ENCODE results near the gene TNFRSF12A. TPM values are rescaled to one million over a fixed set of nuclear protein-coding genes. Genes with fewer than 3 reads are reported as not detected.

Gene TNFRSF12A
- total and polyA plus RNA-seq, 7 experiments from 2014 or later, result 0.57 to 5.9 (median 1.1) TPM; not detected in 2

DNA sequence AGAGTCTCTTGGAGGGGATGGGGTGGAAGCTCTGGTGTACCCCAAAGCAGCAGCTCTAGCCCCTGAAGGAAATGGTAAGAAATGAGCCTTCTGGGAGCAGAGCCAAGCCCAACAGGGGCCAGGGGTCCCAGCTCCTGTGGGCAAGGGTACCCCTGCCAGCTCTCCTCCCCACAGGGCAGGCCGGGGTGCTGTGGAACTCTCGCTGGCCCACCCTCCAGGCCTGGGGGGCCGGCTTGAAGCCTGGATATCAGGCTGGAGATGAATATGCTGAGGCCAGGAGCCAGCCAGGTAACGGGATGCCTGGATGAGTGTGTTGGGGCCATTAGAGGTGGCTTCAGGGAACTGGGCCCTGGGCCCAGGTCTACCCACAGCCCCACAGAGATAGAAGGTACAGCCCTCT, 19.6 kb upstream of the TNFRSF12A start:
- intact Hi-C loops (cut with micrococcal nuclease), result no loop called here
- H3K9me3 Mint-ChIP-seq, result no peaks in the 10 kb centered on the region
- ATAC-seq (no peak), DNase-seq (no peak)
- Histone ChIP-seq H3K4me3 (ENCODE audit: low read length) (no peak overlapping the region), H3K27ac (ENCODE audit: low read depth, low read length) (no peak overlapping the region), H3K36me3 (ENCODE audit: control insufficient read depth in 2 of 3, insufficient read depth in 3 of 3, low read length in 3 of 3) (no peaks in the 10 kb centered on the region), H3K9me3 (ENCODE audit: control insufficient read depth in 2 of 3, low read length in 3 of 3) (no peaks in the 10 kb centered on the region), H3K4me1 (ENCODE audit: control insufficient read depth in 2 of 2, insufficient read depth in 2 of 2, low read length in 2 of 2) (no peaks in the 10 kb centered on the region), H3K27me3 (ENCODE audit: control insufficient read depth in 2 of 2, insufficient read depth in 2 of 2, low read length in 2 of 2) (no peaks in the 10 kb centered on the region)
- H3K27ac Mint-ChIP-seq, result no peak overlapping the region
- no peaks in the 10 kb centered on the region for H3K36me3 Mint-ChIP-seq
- no peak overlapping the region for H3K4me3 Mint-ChIP-seq
- peaks cover 0 to 9% (median 3%) of the 10 kb centered on the region in 7 donors for H3K4me1 Mint-ChIP-seq
- peaks cover 0 to 13% (median 0%) of the 10 kb centered on the region in 5 donors for H3K27me3 Mint-ChIP-seq
- ChIA-PET CTCF (interaction anchor here (1.2 to 1.5 kb wide), 2 partner anchors 19 to 27 kb away, joined by 3 to 5 read pairs; partner anchors contain the start of gene TNFRSF12A), POLR2A (interaction anchor here (1.0 kb wide), 1 partner anchor 24 kb away, joined by 3 read pairs; the partner anchor contains the start of genes HCFC1R1 and THOC6)

DNA sequence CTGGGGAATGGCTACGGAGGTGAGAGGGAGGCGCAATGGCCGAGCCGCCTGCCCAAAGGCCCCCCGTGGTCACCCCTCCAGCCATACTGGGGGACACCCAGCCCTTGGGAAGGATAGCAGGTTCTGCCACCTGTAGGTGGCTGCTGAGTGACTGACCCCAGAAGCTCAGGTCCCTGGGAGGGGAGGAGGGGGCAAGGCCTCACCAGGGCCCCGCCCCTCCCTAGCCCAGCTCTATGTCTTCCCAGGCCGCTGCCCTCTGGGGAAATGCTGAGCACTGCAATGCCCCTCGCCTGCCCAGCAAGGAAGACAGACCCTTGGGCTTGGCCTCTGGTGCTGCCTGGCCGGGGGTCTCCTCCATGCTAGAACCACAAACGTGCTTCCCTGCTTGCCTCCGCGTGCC, 18.9 kb upstream of the TNFRSF12A start:
- ATAC-seq (no peak), DNase-seq (no peak)
- no peaks in the 10 kb centered on the region for H3K4me1 ChIP-seq (ENCODE audit: control insufficient read depth in 2 of 2, insufficient read depth in 2 of 2, low read length in 2 of 2)
- ChIA-PET CTCF (interaction anchor here (0.7 to 4.0 kb wide), 4 partner anchors 18 to 127 kb away, joined by 3 to 90 read pairs (median 4); partner anchors contain the start of genes FLYWCH2 and TNFRSF12A), POLR2A (interaction anchor here (0.7 to 1.0 kb wide), 2 partner anchors 22 to 23 kb away, joined by 3 read pairs; partner anchors contain the start of genes HCFC1R1 and THOC6)
- no peaks in the 10 kb centered on the region for H3K36me3 ChIP-seq (ENCODE audit: control insufficient read depth in 2 of 3, insufficient read depth in 3 of 3, low read length in 3 of 3)
- H3K27me3 ChIP-seq (ENCODE audit: control insufficient read depth in 2 of 2, insufficient read depth in 2 of 2, low read length in 2 of 2), result no peaks in the 10 kb centered on the region
- Mint-ChIP-seq H3K36me3 (no peaks in the 10 kb centered on the region), H3K27ac (no peak overlapping the region), H3K27me3 (peaks cover 0 to 13% (median 0%) of the 10 kb centered on the region in 5 donors), H3K4me1 (peaks cover 0 to 9% (median 4%) of the 10 kb centered on the region in 7 donors), H3K9me3 (no peaks in the 10 kb centered on the region), H3K4me3 (no peak overlapping the region)
- no peaks in the 10 kb centered on the region for H3K9me3 ChIP-seq (ENCODE audit: control insufficient read depth in 2 of 3, low read length in 3 of 3)
- no peak overlapping the region for H3K4me3 ChIP-seq (ENCODE audit: low read length)
- H3K27ac ChIP-seq (ENCODE audit: low read depth, low read length), result no peak overlapping the region
- intact Hi-C loops (cut with micrococcal nuclease), result no loop called here

DNA sequence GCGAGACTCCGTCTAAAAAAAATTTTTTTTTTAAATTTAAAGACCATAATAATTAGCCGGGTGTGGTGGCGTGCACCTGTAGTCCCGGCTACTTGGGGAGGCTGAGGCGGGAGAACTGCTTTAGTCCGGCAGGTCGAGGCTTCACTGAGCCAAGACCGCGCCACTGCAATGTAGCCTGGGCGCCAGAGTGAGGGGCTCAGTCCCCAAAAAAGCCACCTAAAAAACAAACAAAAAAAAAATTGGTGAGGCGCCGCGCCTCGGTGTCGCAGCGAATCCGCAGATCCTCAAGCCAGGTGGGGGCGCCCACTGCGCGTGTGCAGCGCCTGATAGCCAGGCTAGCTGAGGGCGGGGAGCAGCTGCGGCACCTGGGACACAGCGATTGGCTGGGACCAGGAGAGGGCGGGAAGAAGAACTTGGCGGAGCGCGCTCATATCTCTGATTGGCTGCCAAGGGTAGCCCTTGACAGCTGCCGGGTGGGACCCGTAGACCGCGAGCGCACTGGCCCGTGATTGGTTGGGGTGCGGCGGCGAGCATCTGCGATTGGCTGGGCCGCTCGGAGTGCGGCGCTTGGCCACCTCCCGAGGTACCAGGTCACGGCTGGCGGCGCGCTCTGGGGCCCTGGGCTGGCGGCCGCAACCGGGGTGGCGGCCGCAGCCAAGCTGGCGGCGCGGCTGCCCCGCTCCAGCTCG, 16.4 kb upstream of the TNFRSF12A start:
- Histone ChIP-seq H3K27ac (ENCODE audit: low read depth, low read length) (no peak overlapping the region), H3K4me1 (ENCODE audit: control insufficient read depth in 2 of 2, insufficient read depth in 2 of 2, low read length in 2 of 2) (peaks cover 19 to 21% of the 10 kb centered on the region in 2 donors), H3K36me3 (ENCODE audit: control insufficient read depth in 2 of 3, insufficient read depth in 3 of 3, low read length in 3 of 3) (no peaks in the 10 kb centered on the region), H3K9me3 (ENCODE audit: control insufficient read depth in 2 of 3, low read length in 3 of 3) (no peaks in the 10 kb centered on the region), H3K27me3 (ENCODE audit: control insufficient read depth in 2 of 2, insufficient read depth in 2 of 2, low read length in 2 of 2) (no peaks in the 10 kb centered on the region), H3K4me3 (ENCODE audit: low read length) (no peak overlapping the region)
- ATAC-seq (peak; percentile 99), DNase-seq (peak; percentile 78 to 98 (median 96))
- intact Hi-C loops (cut with micrococcal nuclease), result loop anchor here (1.0 to 2.0 kb wide), 14 partner anchors 18 to 497 kb away; partner anchors contain the start of genes PAQR4 (in 2 of the 2), PKMYT1 (in 2 of the 2) and THOC6 (in 1 of the 2)
- Mint-ChIP-seq H3K9me3 (no peaks in the 10 kb centered on the region), H3K36me3 (peaks cover 0 to 1% (median 0%) of the 10 kb centered on the region in 5 donors), H3K4me3 (peak overlapping the region; percentile 76 to 82 (median 80)), H3K27me3 (peaks cover 0 to 17% (median 0%) of the 10 kb centered on the region in 5 donors), H3K4me1 (peaks cover 18 to 32% (median 25%) of the 10 kb centered on the region in 7 donors), H3K27ac (peak overlapping the region in 5 of 9 donors; percentile 41 to 81 (median 45))
- ChIA-PET CTCF (interaction anchor here (0.6 to 4.0 kb wide), 21 partner anchors 8 to 671 kb away, joined by 3 to 90 read pairs (median 4); partner anchors contain the start of genes HCFC1R1, THOC6, TNFRSF12A and ZNF174), POLR2A (interaction anchor here (0.7 to 3.0 kb wide), 10 partner anchors 9 to 564 kb away, joined by 3 to 17 read pairs (median 5); partner anchors contain the start of genes PKMYT1 and TNFRSF12A)

DNA sequence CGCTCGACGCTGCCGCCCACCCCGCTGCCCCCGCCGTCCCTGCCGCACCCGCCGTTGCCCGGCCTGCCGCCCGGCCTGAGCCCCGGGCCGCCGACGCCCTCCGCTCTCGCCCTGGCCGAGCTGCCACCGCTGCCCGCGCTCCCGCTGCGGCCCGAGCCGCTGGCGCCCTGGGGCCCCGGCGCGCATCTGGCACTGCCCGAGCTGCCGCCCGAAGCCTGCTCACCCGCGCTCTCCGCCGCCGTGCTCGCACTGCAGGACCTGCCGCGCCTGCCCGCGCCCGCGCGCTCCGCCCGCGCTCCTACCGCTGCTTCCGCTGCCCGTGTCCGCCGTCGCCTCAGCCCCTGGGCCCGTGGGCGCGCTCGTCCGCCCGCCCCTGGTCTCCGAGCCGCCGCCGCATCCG, 15.8 kb upstream of the TNFRSF12A start:
- Histone ChIP-seq H3K4me1 (ENCODE audit: control insufficient read depth in 2 of 2, insufficient read depth in 2 of 2, low read length in 2 of 2) (peaks cover 21 to 23% of the 10 kb centered on the region in 2 donors), H3K9me3 (ENCODE audit: control insufficient read depth in 2 of 3, low read length in 3 of 3) (no peaks in the 10 kb centered on the region), H3K27ac (ENCODE audit: low read depth, low read length) (no peak overlapping the region), H3K36me3 (ENCODE audit: control insufficient read depth in 2 of 3, insufficient read depth in 3 of 3, low read length in 3 of 3) (no peaks in the 10 kb centered on the region), H3K27me3 (ENCODE audit: control insufficient read depth in 2 of 2, insufficient read depth in 2 of 2, low read length in 2 of 2) (no peaks in the 10 kb centered on the region), H3K4me3 (ENCODE audit: low read length) (no peak overlapping the region)
- Mint-ChIP-seq H3K9me3 (no peaks in the 10 kb centered on the region), H3K4me3 (peak overlapping the region in 2 of 10 donors; percentile 81 to 86), H3K27me3 (peaks cover 0 to 13% (median 0%) of the 10 kb centered on the region in 5 donors), H3K36me3 (peaks cover 0 to 1% (median 0%) of the 10 kb centered on the region in 5 donors), H3K27ac (no peak overlapping the region), H3K4me1 (peaks cover 18 to 35% (median 28%) of the 10 kb centered on the region in 7 donors)
- peak in 1 of 9 donors; percentile 41 for DNase-seq
- peak; percentile 1 for ATAC-seq
- intact Hi-C loops (cut with micrococcal nuclease), result loop anchor here (1.0 to 2.0 kb wide), 5 partner anchors 17 to 283 kb away; partner anchors contain the start of genes PAQR4 (in 1 of the 2), PKMYT1 (in 1 of the 2) and THOC6 (in 1 of the 2)
- POLR2A ChIA-PET, result interaction anchor here (0.7 to 3.0 kb wide), 10 partner anchors 10 to 564 kb away, joined by 3 to 17 read pairs (median 5); partner anchors contain the start of genes PKMYT1 and TNFRSF12A
- CTCF ChIA-PET, result interaction anchor here (0.6 to 4.0 kb wide), 19 partner anchors 8 to 670 kb away, joined by 3 to 90 read pairs (median 4); partner anchors contain the start of genes HCFC1R1, THOC6, TNFRSF12A and ZNF174

DNA sequence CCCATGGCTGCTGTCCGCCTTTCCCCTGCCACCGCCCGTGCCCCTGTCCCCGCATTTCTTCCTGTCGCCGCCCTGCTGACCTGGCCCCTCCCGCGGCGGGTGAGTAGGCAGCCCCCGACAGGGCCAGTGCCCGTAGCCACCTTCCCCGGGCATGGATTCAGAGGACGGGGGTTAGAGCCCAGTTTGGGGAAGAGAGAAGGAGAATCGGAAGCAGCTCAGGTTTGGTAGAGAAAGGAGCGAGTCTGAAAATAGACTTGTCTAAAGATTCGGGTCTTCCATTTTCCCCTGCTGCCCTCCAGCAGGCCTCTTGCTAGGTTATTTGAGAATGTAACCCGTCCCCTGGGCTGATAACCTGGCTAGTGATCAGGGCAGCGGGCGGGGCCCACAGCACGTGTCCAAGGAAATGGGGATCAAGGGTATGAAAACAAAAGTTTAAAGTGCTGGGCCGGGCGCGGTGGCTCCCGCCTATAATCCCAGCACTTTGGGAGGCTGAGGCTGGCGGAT, 15.3 kb upstream of the TNFRSF12A start:
- ChIA-PET CTCF (interaction anchor here (4.0 kb wide), 1 partner anchor 24 kb away, joined by 90 read pairs; no protein-coding TSS in a partner anchor), POLR2A (interaction anchor here (0.9 to 3.0 kb wide), 5 partner anchors 16 to 124 kb away, joined by 3 to 17 read pairs (median 8); partner anchors contain the start of gene TNFRSF12A)
- H3K4me1 Mint-ChIP-seq, result peaks cover 18 to 35% (median 28%) of the 10 kb centered on the region in 7 donors
- H3K27ac Mint-ChIP-seq, result peak overlapping the region in 1 of 9 donors; percentile 62
- no peaks in the 10 kb centered on the region for H3K9me3 ChIP-seq (ENCODE audit: control insufficient read depth in 2 of 3, low read length in 3 of 3)
- DNase-seq, result no peak
- no peaks in the 10 kb centered on the region for H3K9me3 Mint-ChIP-seq
- no peak overlapping the region for H3K4me3 ChIP-seq (ENCODE audit: low read length)
- peaks cover 0 to 1% (median 0%) of the 10 kb centered on the region in 5 donors for H3K36me3 Mint-ChIP-seq
- no peaks in the 10 kb centered on the region for H3K36me3 ChIP-seq (ENCODE audit: control insufficient read depth in 2 of 3, insufficient read depth in 3 of 3, low read length in 3 of 3)
- H3K4me1 ChIP-seq (ENCODE audit: control insufficient read depth in 2 of 2, insufficient read depth in 2 of 2, low read length in 2 of 2), result peaks cover 21 to 23% of the 10 kb centered on the region in 2 donors
- H3K27me3 Mint-ChIP-seq, result peaks cover 0 to 13% (median 0%) of the 10 kb centered on the region in 5 donors
- intact Hi-C loops (cut with micrococcal nuclease), result loop anchor here (1.0 to 2.0 kb wide), 5 partner anchors 16 to 284 kb away; partner anchors contain the start of genes PAQR4 (in 1 of the 2), PKMYT1 (in 1 of the 2) and THOC6 (in 1 of the 2)
- H3K27ac ChIP-seq (ENCODE audit: low read depth, low read length), result no peak overlapping the region
- H3K4me3 Mint-ChIP-seq, result peak overlapping the region; percentile 40 to 86 (median 72)
- H3K27me3 ChIP-seq (ENCODE audit: control insufficient read depth in 2 of 2, insufficient read depth in 2 of 2, low read length in 2 of 2), result no peaks in the 10 kb centered on the region
- no peak for ATAC-seq
